DMS 273 (cell line): ENCODE data around the gene BAG1.
A peak's percentile ranks its signal among the peaks of the same experiment; 100 is the strongest.

Experiments used
- DNase-seq: peaks from one replicate; lab custom pipeline; 2025; ENCODE audit not compliant: unreplicated experiment; lab: John Stamatoyannopoulos, UW

The BAG1 gene

GRCh38 chr9:33220681-33221567 lies 43.6 kb downstream of the BAG1 start:
- DNase-seq, result no peak

GRCh38 chr9:33211695-33212393 lies 52.7 kb downstream of the BAG1 start:
- peak; percentile 37 for DNase-seq

DNA sequence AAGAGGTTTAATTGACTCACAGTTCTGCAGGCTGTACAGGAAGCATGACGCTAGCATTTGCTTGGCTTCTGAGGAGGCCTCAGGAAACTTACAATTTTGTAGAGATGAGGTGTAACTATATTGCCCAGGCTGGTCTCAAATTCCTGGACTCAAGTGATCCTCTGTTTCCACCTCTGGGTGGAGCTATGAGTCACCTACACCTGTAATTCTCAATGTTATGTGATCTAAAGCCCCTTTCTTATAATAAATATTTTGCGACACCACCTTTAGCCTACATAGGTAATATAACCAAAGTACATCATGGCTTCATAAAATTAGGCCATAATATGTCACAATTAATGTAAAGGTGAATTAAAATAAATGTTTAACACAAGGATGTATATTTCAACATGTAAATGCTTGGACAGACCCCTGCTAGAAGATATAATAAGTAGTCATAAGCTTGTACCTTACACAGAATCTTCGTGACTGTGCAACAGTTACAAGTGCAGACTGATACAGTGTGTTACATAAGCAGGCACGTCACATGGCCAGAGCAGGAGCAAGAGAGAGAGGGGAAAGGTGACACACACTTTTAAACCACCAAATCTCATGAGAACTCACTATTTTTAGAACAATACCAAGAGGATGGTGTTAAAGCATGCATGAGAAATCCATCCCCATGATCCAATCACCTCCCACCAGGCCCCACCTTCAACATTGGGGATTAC lies 54.3 kb downstream of the BAG1 start:
- no peak for DNase-seq

GRCh38 chr9:33209394-33209793 lies 55.1 kb downstream of the BAG1 start:
- no peak for DNase-seq

GRCh38 chr9:33202552-33203201 lies 61.8 kb downstream of the BAG1 start:
- no peak for DNase-seq
